ENCODE results near the gene FLAD1. TPM values are rescaled to one million over a fixed set of nuclear protein-coding genes. Genes with fewer than 3 reads are reported as not detected.

Gene FLAD1
- total and polyA plus RNA-seq, 2 of the 4 experiments (the other 2 are of a cell fraction): 26.3 to 37.3 TPM

DNA sequence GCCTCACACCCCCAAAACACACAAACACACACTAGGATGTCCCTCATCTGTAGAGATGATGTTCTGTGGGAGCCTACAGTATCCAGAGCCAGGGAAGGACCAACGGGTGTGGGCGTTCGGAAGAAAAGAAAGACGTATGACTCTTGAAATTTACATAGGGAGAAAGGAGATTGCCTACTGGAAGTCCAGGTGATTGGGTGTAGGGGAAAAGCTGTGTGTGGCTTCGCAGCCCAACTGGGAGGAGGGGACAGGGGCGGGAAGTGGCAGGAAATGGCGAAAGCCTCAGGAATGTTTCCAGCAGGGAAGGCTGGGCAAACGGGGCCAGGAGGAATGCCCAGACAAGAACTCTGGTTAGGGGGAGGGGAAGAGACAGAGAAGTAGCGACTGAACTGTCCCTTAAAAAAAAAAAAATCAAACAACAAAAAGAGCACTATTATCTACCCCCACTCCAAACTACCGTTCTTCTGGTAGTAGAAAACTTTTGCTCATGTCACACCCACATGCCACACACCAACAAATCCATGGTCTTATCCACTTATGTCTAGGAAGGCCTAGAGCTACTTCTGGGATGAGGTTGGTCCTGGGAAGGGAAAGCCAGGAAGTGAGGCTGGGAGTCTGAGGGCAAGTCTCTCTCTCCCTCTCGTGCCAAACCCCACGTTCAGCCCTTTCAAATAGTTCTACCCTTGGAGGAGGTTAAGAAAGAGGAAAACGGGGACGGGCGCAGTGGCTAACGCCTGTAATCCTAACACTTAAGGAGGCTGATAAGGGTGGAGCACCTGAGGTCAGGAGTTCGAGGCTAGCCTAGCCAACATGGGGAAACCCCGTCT lies 10.4 kb upstream of the FLAD1 start:
- intact Hi-C loops (cut with micrococcal nuclease): loop anchor here (1.0 to 10.0 kb wide), 2 partner anchors 29 to 202 kb away; partner anchors contain the start of genes KRTCAP2 and TRIM46
- Histone ChIP-seq H2BK15ac (ENCODE audit: low read depth, low read length) (peak overlapping the region; percentile 98), H4K91ac (ENCODE audit: insufficient read depth, low read depth, low read length) (peak overlapping the region; percentile 100), H3K56ac (ENCODE audit: extremely low read depth, insufficient read depth, low read length) (peak overlapping the region; percentile 100), H2AK9ac (replicated peaks; ENCODE audit: low read depth, low read length, poor library complexity) (peak overlapping the region; percentile 96), H3K18ac (ENCODE audit: low read depth, low read length) (peak overlapping the region; percentile 96), H3K27ac (ENCODE audit: insufficient read depth, low read length) (peak overlapping the region; percentile 89), H3K27me3 (ENCODE audit: control insufficient read depth, insufficient read depth, low read length) (no peaks in the 10 kb centered on the region), H4K20me1 (ENCODE audit: insufficient read depth, low read length) (peaks cover 21% of the 10 kb centered on the region), H3K23ac (ENCODE audit: low read depth, low read length) (peak overlapping the region; percentile 100), H2AFZ (replicated peaks; ENCODE audit: low read length, poor library complexity) (peak overlapping the region; percentile 33), H4K5ac (ENCODE audit: low read depth, low read length) (peak overlapping the region; percentile 98), H2BK20ac (ENCODE audit: low read depth, low read length) (peak overlapping the region; percentile 95), H4K8ac (ENCODE audit: low read depth in 2 of 2, low read length in 2 of 2) (peak overlapping the region; percentile 95 to 99), H3K4ac (ENCODE audit: low read depth, low read length) (peak overlapping the region; percentile 99), H3K9me3 (ENCODE audit: control insufficient read depth, insufficient read depth, low read length) (no peaks in the 10 kb centered on the region), H2AK5ac (ENCODE audit: low read depth, low read length) (peak overlapping the region; percentile 99), H3K4me1 (ENCODE audit: control insufficient read depth, insufficient read depth, low read length) (peaks cover 16% of the 10 kb centered on the region), H3K14ac (replicated peaks; ENCODE audit: low read depth, low read length) (peak overlapping the region; percentile 100), H3K79me1 (ENCODE audit: low read depth in 1 of 2, low read length in 2 of 2) (peaks cover 9 to 54% of the 10 kb centered on the region in 2 experiments), H3K36me3 (ENCODE audit: control insufficient read depth, insufficient read depth, low read length) (peaks cover 8% of the 10 kb centered on the region), H2BK120ac (ENCODE audit: low read depth, low read length) (peak overlapping the region; percentile 98), H3K4me3 (ENCODE audit: insufficient read depth, low read depth, low read length) (peak overlapping the region; percentile 36; the same call in 1 of the 2 replicates), H2BK5ac (ENCODE audit: low read depth, low read length, poor library complexity, severe bottlenecking) (peak overlapping the region; percentile 97), H3K9ac (ENCODE audit: low read depth, low read length) (peak overlapping the region; percentile 82), H3K4me2 (ENCODE audit: low read depth, low read length) (peak overlapping the region; percentile 83), H3K9me1 (ENCODE audit: insufficient read depth, low read length) (peaks cover 7% of the 10 kb centered on the region)
- ChIA-PET CTCF (interaction anchor here (0.6 to 1.1 kb wide), 5 partner anchors 12 to 328 kb away, joined by 3 to 4 read pairs (median 3); partner anchors contain the start of genes LENEP and PYGO2), POLR2A (ENCODE audit: unreplicated experiment) (interaction anchor here (1.0 to 1.9 kb wide), 4 partner anchors 10 to 24 kb away, joined by 3 to 10 read pairs (median 4); partner anchors contain the start of genes FLAD1, LENEP and PYGO2)
- 0% methylated on average over 4 of the region's 18 CpGs; no CpG with 5 or more reads in 1 of the 2 experiments for WGBS, 2 experiments (ENCODE audit: extremely low coverage in 2 of 2, insufficient read length in 1 of 2)
- in situ Hi-C loops (cut with MboI; ENCODE audit: low sequenced_read_pairs): no loop called here
- peak; percentile 5 for ATAC-seq (ENCODE audit: low read depth)
- BruUV-seq (replicated peaks): no TSS peak
- dilution Hi-C loops (cut with HindIII; ENCODE audit: low sequenced_read_pairs, unreplicated experiment): no loop called here
- peak; percentile 95 for DNase-seq
- TF ChIP-seq CHD1 (IDR thresholded peaks at IDR 0.05; ENCODE audit: low read depth, low read length) (no peak), NFE2L2 (IDR thresholded peaks at IDR 0.05; ENCODE audit: low read depth, low read length) (no peak), MAZ (IDR thresholded peaks at IDR 0.05; ENCODE audit: borderline replicate concordance, low read depth, low read length) (no peak; the same call in 1 of the 2 replicates), POLR2A (IDR thresholded peaks at IDR 0.05; ENCODE audit: low read depth, low read length) (peak; percentile 46), MXI1 (IDR thresholded peaks at IDR 0.05; ENCODE audit: borderline replicate concordance, low read depth, low read length) (peak; percentile 25; the same call in 1 of the 2 replicates), SMC3 (IDR thresholded peaks at IDR 0.05; ENCODE audit: low read depth, low read length) (0 out of 2 replicates have a peak, but pooled peaks have one; percentile 12), CEBPB (IDR thresholded peaks at IDR 0.05; ENCODE audit: low read depth, low read length) (peak; percentile 79), MAFK (IDR thresholded peaks at IDR 0.05; ENCODE audit: low read depth, low read length) (no peak), RCOR1 (IDR thresholded peaks at IDR 0.05; ENCODE audit: insufficient replicate concordance, low read length) (no peak), FOS (IDR thresholded peaks at IDR 0.05; ENCODE audit: low read depth, low read length) (no peak), BHLHE40 (IDR thresholded peaks at IDR 0.05; ENCODE audit: low read depth, low read length) (no peak)
- TF ChIP-seq, protein P1, sequence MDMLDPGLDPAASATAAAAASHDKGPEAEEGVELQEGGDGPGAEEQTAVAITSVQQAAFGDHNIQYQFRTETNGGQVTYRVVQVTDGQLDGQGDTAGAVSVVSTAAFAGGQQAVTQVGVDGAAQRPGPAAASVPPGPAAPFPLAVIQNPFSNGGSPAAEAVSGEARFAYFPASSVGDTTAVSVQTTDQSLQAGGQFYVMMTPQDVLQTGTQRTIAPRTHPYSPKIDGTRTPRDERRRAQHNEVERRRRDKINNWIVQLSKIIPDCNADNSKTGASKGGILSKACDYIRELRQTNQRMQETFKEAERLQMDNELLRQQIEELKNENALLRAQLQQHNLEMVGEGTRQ (IDR thresholded peaks at IDR 0.05; ENCODE audit: low read depth, low read length): no peak
- TF ChIP-seq, protein P2, sequence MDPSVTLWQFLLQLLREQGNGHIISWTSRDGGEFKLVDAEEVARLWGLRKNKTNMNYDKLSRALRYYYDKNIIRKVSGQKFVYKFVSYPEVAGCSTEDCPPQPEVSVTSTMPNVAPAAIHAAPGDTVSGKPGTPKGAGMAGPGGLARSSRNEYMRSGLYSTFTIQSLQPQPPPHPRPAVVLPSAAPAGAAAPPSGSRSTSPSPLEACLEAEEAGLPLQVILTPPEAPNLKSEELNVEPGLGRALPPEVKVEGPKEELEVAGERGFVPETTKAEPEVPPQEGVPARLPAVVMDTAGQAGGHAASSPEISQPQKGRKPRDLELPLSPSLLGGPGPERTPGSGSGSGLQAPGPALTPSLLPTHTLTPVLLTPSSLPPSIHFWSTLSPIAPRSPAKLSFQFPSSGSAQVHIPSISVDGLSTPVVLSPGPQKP (IDR thresholded peaks at IDR 0.05; ENCODE audit: borderline replicate concordance, low read depth, low read length): no peak
